Testis (tissue), 2 donors: ENCODE results near the gene PCBP4.

Source experiments
- POLR2A ChIP-seq: fragments of 450-650 bp; IDR thresholded peaks from one replicate; pipeline ENCODE4 v1.6.1; 2017; ENCODE audit warnings: antibody characterized with exemption, mild to moderate bottlenecking, moderate library complexity
- TF ChIP-seq, protein P1 (sequence below), 3 experiments: fragments of 450-650 bp in 2 of 3; fragments of 200-600 bp in 1 of 3; sonication (generic) in 1 of 3; IDR thresholded peaks; one replicate each; pipeline ENCODE4 v1.5.1; 2016 to 2019; ENCODE audit warnings: antibody characterized with exemption in 3 of 3, mild to moderate bottlenecking in 2 of 3, moderate library complexity in 1 of 3

DNA sequence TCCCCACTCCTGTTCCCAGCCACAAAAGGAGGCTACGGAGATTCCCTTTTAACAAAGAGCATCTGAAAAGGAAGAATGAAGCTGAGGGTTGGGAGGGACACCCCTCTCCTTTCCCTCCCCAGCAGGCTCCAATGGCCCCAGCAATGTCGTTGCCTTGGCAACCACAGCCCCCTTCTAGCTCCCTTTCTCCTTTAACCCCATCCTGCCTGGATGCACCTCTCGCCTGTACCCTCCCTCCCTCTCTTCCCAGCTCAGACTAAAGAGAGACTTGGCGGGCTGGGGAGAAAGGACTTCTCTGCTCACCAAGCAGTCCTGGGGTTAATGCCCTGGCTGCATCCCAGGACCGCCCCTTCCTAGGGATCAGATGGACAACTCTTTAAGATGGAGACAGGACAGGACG, 35.5 kb upstream of the PCBP4 start:
- TF ChIP-seq, protein P1, sequence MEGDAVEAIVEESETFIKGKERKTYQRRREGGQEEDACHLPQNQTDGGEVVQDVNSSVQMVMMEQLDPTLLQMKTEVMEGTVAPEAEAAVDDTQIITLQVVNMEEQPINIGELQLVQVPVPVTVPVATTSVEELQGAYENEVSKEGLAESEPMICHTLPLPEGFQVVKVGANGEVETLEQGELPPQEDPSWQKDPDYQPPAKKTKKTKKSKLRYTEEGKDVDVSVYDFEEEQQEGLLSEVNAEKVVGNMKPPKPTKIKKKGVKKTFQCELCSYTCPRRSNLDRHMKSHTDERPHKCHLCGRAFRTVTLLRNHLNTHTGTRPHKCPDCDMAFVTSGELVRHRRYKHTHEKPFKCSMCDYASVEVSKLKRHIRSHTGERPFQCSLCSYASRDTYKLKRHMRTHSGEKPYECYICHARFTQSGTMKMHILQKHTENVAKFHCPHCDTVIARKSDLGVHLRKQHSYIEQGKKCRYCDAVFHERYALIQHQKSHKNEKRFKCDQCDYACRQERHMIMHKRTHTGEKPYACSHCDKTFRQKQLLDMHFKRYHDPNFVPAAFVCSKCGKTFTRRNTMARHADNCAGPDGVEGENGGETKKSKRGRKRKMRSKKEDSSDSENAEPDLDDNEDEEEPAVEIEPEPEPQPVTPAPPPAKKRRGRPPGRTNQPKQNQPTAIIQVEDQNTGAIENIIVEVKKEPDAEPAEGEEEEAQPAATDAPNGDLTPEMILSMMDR (IDR thresholded peaks at IDR 0.05), result no peak
- no peak for TF ChIP-seq POLR2A
